ENCODE results near the gene ZBTB7B.

Gene ZBTB7B

GRCh38 chr1:155017041-155017945, 14.7 kb downstream of the ZBTB7B start:
- DNase-seq (ENCODE audit: low spot score): peak; percentile 85

- no peak for DNase-seq (ENCODE audit: low spot score)
Observed at GRCh38 chr1:155017946-155018316, 15.3 kb downstream of the ZBTB7B start.

GRCh38 chr1:155018617-155019348, 16.2 kb downstream of the ZBTB7B start:
- no peak for DNase-seq (ENCODE audit: low spot score)

GRCh38 chr1:155019377-155020245, 17.0 kb downstream of the ZBTB7B start:
- peak; percentile 50 for DNase-seq (ENCODE audit: low spot score)

- DNase-seq (ENCODE audit: low spot score): no peak
Observed at GRCh38 chr1:155022136-155022926, 19.7 kb downstream of the ZBTB7B start.

GRCh38 chr1:155022927-155023236, 20.3 kb downstream of the ZBTB7B start:
- no peak for DNase-seq (ENCODE audit: low spot score)

- DNase-seq (ENCODE audit: low spot score): no peak
Observed at GRCh38 chr1:155023627-155024026, 21.0 kb downstream of the ZBTB7B start.

GRCh38 chr1:155024315-155024714, 21.7 kb downstream of the ZBTB7B start:
- no peak for DNase-seq (ENCODE audit: low spot score)

- DNase-seq (ENCODE audit: low spot score): no peak
Observed at GRCh38 chr1:155026154-155026553, 23.6 kb downstream of the ZBTB7B start.

GRCh38 chr1:155026588-155026987, 24.0 kb downstream of the ZBTB7B start:
- DNase-seq (ENCODE audit: low spot score): no peak

- DNase-seq (ENCODE audit: low spot score): no peak
Observed at GRCh38 chr1:155029513-155030242, 27.1 kb downstream of the ZBTB7B start.

GRCh38 chr1:155030243-155030795, 27.7 kb downstream of the ZBTB7B start:
- DNase-seq (ENCODE audit: low spot score): no peak

- no peak for DNase-seq (ENCODE audit: low spot score)
Observed at GRCh38 chr1:155030899-155031298, 28.3 kb downstream of the ZBTB7B start.

- no peak for DNase-seq (ENCODE audit: low spot score)
Observed at GRCh38 chr1:155032886-155033285, 30.3 kb downstream of the ZBTB7B start.

GRCh38 chr1:155033524-155033923, 30.9 kb downstream of the ZBTB7B start, which contains the start of the genes DCST1 and DCST2:
Gene DCST1, plus strand, starts transcription at chr1:155033824. Its CDS starts 213 bp downstream, at chr1:155034037.
Gene DCST2, minus strand, starts transcription at chr1:155033781. Its CDS starts 80 bp downstream, at chr1:155033701.
- DNase-seq (ENCODE audit: low spot score): no peak

GRCh38 chr1:155034318-155035208, 32.0 kb downstream of the ZBTB7B start:
- no peak for DNase-seq (ENCODE audit: low spot score)

- DNase-seq (ENCODE audit: low spot score): no peak
Observed at GRCh38 chr1:155035936-155036335, 33.3 kb downstream of the ZBTB7B start.

GRCh38 chr1:155037043-155037442, 34.4 kb downstream of the ZBTB7B start:
- no peak for DNase-seq (ENCODE audit: low spot score)

GRCh38 chr1:155037851-155038441, 35.3 kb downstream of the ZBTB7B start:
- DNase-seq (ENCODE audit: low spot score): no peak

Measured in putamen (tissue), 1 donor.